Large intestine (tissue), 3 donors: ENCODE data around the gene CNOT4. TPM values are rescaled to one million over a fixed set of nuclear protein-coding genes. Genes with fewer than 3 reads are reported as not detected.
"Not testable (repeated sequence)": the region's sequence is repeated elsewhere in the genome, so short reads cannot be mapped to it uniquely, and the experiment has no call there.

Experiments used
- DNase-seq, 2 donors: peaks; one replicate each; pipeline versions ENCODE4 v3.0.0 to v3.0.0-alpha.2; 2013
- H3K27ac ChIP-seq: one replicate; pipeline ENCODE4 v1.5.1; 2013; ENCODE audit warnings: low read length
- H3K27me3 ChIP-seq: 2 replicates; pipeline ENCODE4 v1.6.1; 2013; ENCODE audit warnings: low read length; ENCODE audit not compliant: control insufficient read depth, insufficient read depth
- H3K36me3 ChIP-seq: 2 replicates; pipeline ENCODE4 v1.6.1; 2013; ENCODE audit warnings: low read length; ENCODE audit not compliant: control insufficient read depth, insufficient read depth
- H3K4me1 ChIP-seq: one replicate; pipeline ENCODE4 v1.6.1; 2013; ENCODE audit warnings: low read length; ENCODE audit not compliant: control insufficient read depth, insufficient read depth
- H3K4me3 ChIP-seq: one replicate; pipeline ENCODE4 v1.5.1; 2013; ENCODE audit warnings: low read length
- H3K9me3 ChIP-seq: one replicate; pipeline ENCODE4 v1.6.1; 2013; ENCODE audit warnings: mild to moderate bottlenecking, low read depth, low read length, moderate library complexity; ENCODE audit not compliant: control insufficient read depth
- whole genome bisulfite sequencing: methylation state at CpG from one replicate; pipeline ENCODE4 v1.1.5; 2013; ENCODE audit warnings: low lambda C conversion rate; ENCODE audit not compliant: insufficient coverage; 5-methylcytosine and 5-hydroxymethylcytosine counted together
- polyA plus RNA-seq: library from polyadenylated mRNA; unstranded; fragments of 120-200 nt; gene quantifications from one replicate; pipeline ENCODE4 v1.2.1, GENCODE V29; 2013

CNOT4 gene
- polyA plus RNA-seq, 1 donor = 18.8 TPM

GRCh38 chr7:135320953-135321352, 188.9 kb downstream of the CNOT4 start:
- not testable (repeated sequence) for H3K36me3 ChIP-seq, H3K4me3 ChIP-seq, DNase-seq, H3K27ac ChIP-seq, H3K9me3 ChIP-seq, H3K4me1 ChIP-seq, H3K27me3 ChIP-seq
- no CpG with 5 or more reads among the region's 6 CpGs for WGBS

GRCh38 chr7:135320268-135320667, 189.6 kb downstream of the CNOT4 start:
- Histone ChIP-seq H3K27ac (no peak overlapping the region), H3K36me3 (no peaks in the 10 kb centered on the region), H3K4me3 (no peak overlapping the region), H3K9me3 (no peaks in the 10 kb centered on the region), H3K27me3 (no peaks in the 10 kb centered on the region), H3K4me1 (peaks cover 10% of the 10 kb centered on the region)
- DNase-seq = peak in 1 of 2 donors; percentile 16
- no CpG with 5 or more reads among the region's 8 CpGs for WGBS

GRCh38 chr7:135317676-135318325, 192.1 kb downstream of the CNOT4 start:
- H3K4me3 ChIP-seq = no peak overlapping the region
- peaks cover 10% of the 10 kb centered on the region for H3K4me1 ChIP-seq
- WGBS = 20% methylated on average over 2 of the region's 10 CpGs
- H3K27me3 ChIP-seq = peaks cover 3% of the 10 kb centered on the region
- peak; percentile 76 to 85 for DNase-seq
- no peaks in the 10 kb centered on the region for H3K9me3 ChIP-seq
- no peaks in the 10 kb centered on the region for H3K36me3 ChIP-seq
- peak overlapping the region; percentile 74 for H3K27ac ChIP-seq

- no peak overlapping the region for H3K4me3 ChIP-seq
- no peak overlapping the region for H3K27ac ChIP-seq
- no peaks in the 10 kb centered on the region for H3K36me3 ChIP-seq
- DNase-seq = no peak
- H3K27me3 ChIP-seq = peaks cover 3% of the 10 kb centered on the region
- no CpG with 5 or more reads among the region's 8 CpGs for WGBS
- H3K4me1 ChIP-seq = peaks cover 10% of the 10 kb centered on the region
- H3K9me3 ChIP-seq = no peaks in the 10 kb centered on the region
These were observed 193.1 kb downstream of the CNOT4 start for GRCh38 chr7:135316648-135317313.

- Histone ChIP-seq H3K27me3 (peaks cover 11% of the 10 kb centered on the region), H3K4me3 (no peak overlapping the region), H3K36me3 (no peaks in the 10 kb centered on the region), H3K27ac (no peak overlapping the region), H3K4me1 (peaks cover 10% of the 10 kb centered on the region), H3K9me3 (no peaks in the 10 kb centered on the region)
- WGBS = no CpG with 5 or more reads among the region's 10 CpGs
- DNase-seq = no peak
These were observed 195.9 kb downstream of the CNOT4 start for GRCh38 chr7:135313971-135314370.

Other genes with a start within 250 kb of the CNOT4 start
- gene NUP205, start 47.8 kb upstream of the CNOT4 start, polyA plus RNA-seq = 41.0 TPM
- gene STMP1, start 152.4 kb upstream of the CNOT4 start, polyA plus RNA-seq = 46.7 TPM
- 1.1 TPM for gene SLC13A4, start 218.1 kb upstream of the CNOT4 start, polyA plus RNA-seq
- gene FAM180A, start 238.7 kb upstream of the CNOT4 start, polyA plus RNA-seq = not detected